H1 (cell line): ENCODE measurements around the gene DENND5B. TPM values are rescaled to one million over a fixed set of nuclear protein-coding genes. Genes with fewer than 3 reads are reported as not detected.

Experiments
- CTCF ChIA-PET: fragments of 300-600 bp; sonication (Branson Sonifier 250); formaldehyde crosslinking; loops from one replicate; lab custom pipeline; 2021; ENCODE audit not compliant: partially characterized antibody; lab: Charles Lee
- POLR2A ChIA-PET: fragments of 300-600 bp; sonication (Branson Sonifier 250); formaldehyde crosslinking; loops from one replicate; lab custom pipeline; 2021; ENCODE audit warnings: inconsistent platforms; ENCODE audit not compliant: partially characterized antibody; lab: Charles Lee
- DNase-seq, 2 experiments: peaks; one replicate each; pipeline versions ENCODE4 v3.0.0 to v3.0.0-alpha.2; 2010 to 2022; ENCODE audit warnings: low spot score in 2 of 2, low read depth in 1 of 2, mixed read lengths in 1 of 2
- FAIRE-seq: peaks from 2 replicates; lab custom pipeline; 2011; peaks lifted over from hg19 to GRCh38; lab: Jason Lieb, UNC
- H2AFZ ChIP-seq: 2 replicates; pipeline ENCODE4 v1.8.1; 2012; ENCODE audit warnings: low read length, inconsistent platforms
- H2AK5ac ChIP-seq: 2 replicates; pipeline ENCODE4 v1.6.1; 2013; ENCODE audit warnings: low read depth, low read length
- H2BK120ac ChIP-seq: replicated peaks from 2 replicates; pipeline ENCODE3; 2013; ENCODE audit warnings: low read depth, low read length, inconsistent platforms
- H2BK12ac ChIP-seq: 2 replicates; pipeline ENCODE4 v1.6.1; 2013; ENCODE audit warnings: low read depth, low read length
- H2BK15ac ChIP-seq: 2 replicates; pipeline ENCODE4 v1.6.1; 2013; ENCODE audit warnings: low read length
- H2BK20ac ChIP-seq: 2 replicates; pipeline ENCODE4 v1.6.1; 2013; ENCODE audit warnings: low read length
- H2BK5ac ChIP-seq: 2 replicates; pipeline ENCODE4 v1.6.1; 2013; ENCODE audit warnings: low read depth, low read length
- H3K14ac ChIP-seq: 2 replicates; pipeline ENCODE4 v1.6.1; 2013; ENCODE audit warnings: inconsistent platforms; ENCODE audit not compliant: insufficient read length
- H3K18ac ChIP-seq: 2 replicates; pipeline ENCODE4 v1.6.1; 2013; ENCODE audit warnings: low read length; ENCODE audit errors: extremely low read depth
- H3K23ac ChIP-seq: 2 replicates; pipeline ENCODE4 v1.6.1; 2013; ENCODE audit warnings: inconsistent platforms; ENCODE audit not compliant: insufficient read length
- H3K23me2 ChIP-seq: 2 replicates; pipeline ENCODE4 v1.6.1; 2013; ENCODE audit warnings: low read depth, low read length
- H3K27ac ChIP-seq: 2 replicates; pipeline ENCODE4 v1.6.1; 2011; ENCODE audit warnings: low read depth, low read length, inconsistent platforms
- H3K27me3 ChIP-seq, 4 experiments: replicated peaks in 1 of 4; 1 replicate in 1 of 4; 2 replicates in 3 of 4; pipeline versions ENCODE4 v1.6.1 to v1.8.1; 2011 to 2013; ENCODE audit warnings: low read length in 3 of 4, mild to moderate bottlenecking in 3 of 4, inconsistent platforms in 2 of 4, mixed read lengths in 2 of 4, moderate library complexity in 1 of 4; ENCODE audit not compliant: control insufficient read depth in 3 of 4, insufficient read depth in 3 of 4; ENCODE audit errors: extremely low read depth in 1 of 4
- H3K36me3 ChIP-seq, 4 experiments: 2 replicates each; pipeline versions ENCODE4 v1.6.1 to v1.8.1; 2011 to 2013; ENCODE audit warnings: mild to moderate bottlenecking in 4 of 4, low read length in 3 of 4, moderate library complexity in 2 of 4, control low read depth in 1 of 4, inconsistent platforms in 1 of 4; ENCODE audit not compliant: insufficient read depth in 4 of 4, control insufficient read depth in 2 of 4
- H3K4ac ChIP-seq: replicated peaks from 2 replicates; pipeline ENCODE3; 2013; ENCODE audit warnings: low read length, low read depth, mixed read lengths, inconsistent platforms; ENCODE audit not compliant: insufficient read length
- H3K4me1 ChIP-seq, 4 experiments: replicated peaks in 1 of 4; 1 replicate in 1 of 4; 2 replicates in 3 of 4; pipeline versions ENCODE4 v1.6.1 to v1.8.1; 2011 to 2013; ENCODE audit warnings: low read length in 3 of 4, inconsistent platforms in 2 of 4, mixed read lengths in 1 of 4; ENCODE audit not compliant: insufficient read depth in 4 of 4, control insufficient read depth in 3 of 4
- H3K4me2 ChIP-seq, 2 experiments: 2 replicates each; pipeline versions ENCODE4 v1.6.1 to v1.8.1; 2011 to 2013; ENCODE audit warnings: low read depth in 2 of 2, low read length in 2 of 2, control low read depth in 1 of 2, inconsistent platforms in 1 of 2, mild to moderate bottlenecking in 1 of 2; ENCODE audit not compliant: insufficient read depth in 1 of 2
- H3K4me3 ChIP-seq, 4 experiments: fragments of 200-600, 300-600 bp in 1 of 4; sonication (generic), shearing (Covaris generic), sonication (Bioruptor Twin) in 1 of 4; 2 replicates each; pipeline versions ENCODE4 v1.5.1 to v1.8.1; 2011 to 2016; ENCODE audit warnings: low read length in 4 of 4, low read depth in 3 of 4, control low read depth in 2 of 4, inconsistent platforms in 2 of 4, mild to moderate bottlenecking in 2 of 4, mixed read lengths in 1 of 4, moderate library complexity in 1 of 4; ENCODE audit not compliant: insufficient read depth in 2 of 4; ENCODE audit errors: extremely low read depth in 1 of 4
- H3K56ac ChIP-seq: replicated peaks from 2 replicates; pipeline ENCODE3; 2013; ENCODE audit warnings: low read depth, mild to moderate bottlenecking, mixed read lengths, low read length, inconsistent platforms; ENCODE audit not compliant: insufficient read length
- H3K79me1 ChIP-seq: 2 replicates; pipeline ENCODE4 v1.6.1; 2013; ENCODE audit warnings: low read depth, low read length, control low read depth
- H3K79me2 ChIP-seq, 2 experiments: 2 replicates each; pipeline versions ENCODE4 v1.6.1 to v1.8.1; 2012 to 2013; ENCODE audit warnings: low read length in 2 of 2, mild to moderate bottlenecking in 2 of 2, inconsistent platforms in 1 of 2; ENCODE audit not compliant: insufficient read depth in 2 of 2, control insufficient read depth in 1 of 2
- H3K9ac ChIP-seq, 4 experiments: replicated peaks in 1 of 4; 1 replicate in 1 of 4; 2 replicates in 3 of 4; pipeline versions ENCODE4 v1.6.1 to v1.8.1; 2011 to 2013; ENCODE audit warnings: low read depth in 3 of 4, low read length in 3 of 4, control low read depth in 2 of 4, mild to moderate bottlenecking in 2 of 4, moderate library complexity in 2 of 4, inconsistent platforms in 1 of 4; ENCODE audit errors: extremely low read depth in 1 of 4
- H3K9me3 ChIP-seq, 2 experiments: 2 replicates each; pipeline versions ENCODE4 v1.6.1 to v1.8.1; 2012 to 2013; ENCODE audit warnings: mild to moderate bottlenecking in 2 of 2, moderate library complexity in 2 of 2, control low read depth in 1 of 2, inconsistent platforms in 1 of 2, low read depth in 1 of 2, low read length in 1 of 2, mixed read lengths in 1 of 2; ENCODE audit not compliant: insufficient read depth in 2 of 2
- H4K20me1 ChIP-seq, 2 experiments: replicated peaks in 1 of 2; 2 replicates each; pipeline versions ENCODE3 to v1.8.1; 2011 to 2013; ENCODE audit warnings: inconsistent platforms in 2 of 2, low read length in 2 of 2, mild to moderate bottlenecking in 1 of 2; ENCODE audit not compliant: insufficient read depth in 2 of 2, control insufficient read depth in 1 of 2
- H4K5ac ChIP-seq: 2 replicates; pipeline ENCODE4 v1.6.1; 2013; ENCODE audit warnings: low read length, low read depth, mixed read lengths, inconsistent platforms; ENCODE audit not compliant: insufficient read length
- H4K8ac ChIP-seq: 2 replicates; pipeline ENCODE4 v1.8.0; 2013; ENCODE audit warnings: mild to moderate bottlenecking, moderate library complexity, low read length, inconsistent platforms; ENCODE audit not compliant: insufficient read depth; ENCODE audit errors: extremely low read depth
- H4K91ac ChIP-seq: replicated peaks from 2 replicates; pipeline ENCODE3; 2013; ENCODE audit warnings: low read length, mixed read lengths, inconsistent platforms; ENCODE audit not compliant: insufficient read length
- CEBPB ChIP-seq: IDR thresholded peaks from 2 replicates; pipeline ENCODE4 v1.6.1; 2012; ENCODE audit warnings: low read depth, low read length
- CHD1 ChIP-seq: IDR thresholded peaks from 2 replicates; pipeline ENCODE4 v1.6.1; 2012; ENCODE audit warnings: low read depth, low read length, improper control_type of control experiment
- POU5F1 ChIP-seq: IDR thresholded peaks from 2 replicates; pipeline ENCODE4 v1.6.1; 2011; ENCODE audit warnings: low read depth, mild to moderate bottlenecking, low read length, moderate library complexity
- SUZ12 ChIP-seq: fragments of 200-600 bp; sonication (generic); IDR thresholded peaks from 2 replicates; pipeline ENCODE4 v1.6.1; 2012; ENCODE audit warnings: mild to moderate bottlenecking, inconsistent platforms, low read length, moderate library complexity, mixed read lengths
- TCF12 ChIP-seq: IDR thresholded peaks from 2 replicates; pipeline ENCODE4 v1.6.1; 2011; ENCODE audit warnings: low read depth, mild to moderate bottlenecking, low read length
- WGBS, 2 experiments: shearing (Covaris generic) in 1 of 2; methylation state at CpG; one replicate each; pipeline versions ENCODE4 v1.1.6 to v1.1.7; 2013 to 2015; ENCODE audit warnings: low lambda C conversion rate in 2 of 2, mixed read lengths in 2 of 2, inconsistent platforms in 1 of 2, low coverage in 1 of 2, missing lambda C conversion rate in 1 of 2; ENCODE audit not compliant: insufficient replicate concordance in 2 of 2, insufficient coverage in 1 of 2, insufficient read length in 1 of 2; ENCODE audit errors: extremely low coverage in 1 of 2, missing lambda C conversion rate in 1 of 2; 5-methylcytosine and 5-hydroxymethylcytosine counted together
- polyA plus RNA-seq, 7 experiments: library from polyadenylated mRNA; depleted of rRNA in 3 of 7; stranded (reverse) in 5 of 7; unstranded in 2 of 7; fragments of >200 nt in 5 of 7; fragments of 200-250 nt in 2 of 7; gene quantifications; 1 replicate in 5 of 7; 2 replicates in 1 of 7; 4 replicates in 1 of 7; pipeline versions ENCODE4 v1.2.1 to v1.2.3, GENCODE V29; 2011 to 2013; ENCODE audit warnings: missing spikeins in 2 of 7, mixed read lengths in 2 of 7
- total RNA-seq: library from RNA; stranded (reverse); fragmentation: NEBNext Ultra II Directional; extraction: Animal tissue kit (Norgen Biotek cat#: 25700); gene quantifications from 2 replicates; pipeline ENCODE4 v1.2.1, GENCODE V29; 2021

DENND5B gene
- total and polyA plus RNA-seq, 2 of the 8 experiments (the other 6 are each of a cell fraction or from before 2014, with no cell fraction given) = 13.4 to 20.2 TPM

- no peak overlapping the region for H2BK12ac ChIP-seq
- no peak overlapping the region for H4K5ac ChIP-seq
- no peak overlapping the region for H3K23ac ChIP-seq
- H4K91ac ChIP-seq = no peak overlapping the region
- no peak overlapping the region for H2AFZ ChIP-seq
- H3K14ac ChIP-seq = no peak overlapping the region
- no peaks in the 10 kb centered on the region for H4K20me1 ChIP-seq
- no peaks in the 10 kb centered on the region for H3K27me3 ChIP-seq
- no peak overlapping the region for H2BK15ac ChIP-seq
- H2BK5ac ChIP-seq = no peak overlapping the region
- H3K27ac ChIP-seq = no peak overlapping the region
- no peak overlapping the region for H2AK5ac ChIP-seq
- H3K18ac ChIP-seq = no peak overlapping the region
- peaks cover 0 to 10% (median 4%) of the 10 kb centered on the region in 4 experiments; a peak in 4 of 7 replicates for H3K4me1 ChIP-seq
- DNase-seq (no peak), FAIRE-seq (no peak)
- H2BK20ac ChIP-seq = no peak overlapping the region
- ChIA-PET CTCF (interaction anchor here (2.3 kb wide), 1 partner anchor 9 kb away, joined by 10 read pairs; no protein-coding TSS in a partner anchor), POLR2A (interaction anchor here (1.4 to 4.3 kb wide), 3 partner anchors 10 to 15 kb away, joined by 3 to 13 read pairs (median 6); partner anchors contain the start of gene DENND5B)
- 77% methylated on average over 2 of the region's 2 CpGs; no CpG with 5 or more reads in 1 of the 2 experiments for WGBS, 2 experiments
- no peak overlapping the region for H3K56ac ChIP-seq
- H2BK120ac ChIP-seq = no peak overlapping the region
- no peaks in the 10 kb centered on the region for H3K36me3 ChIP-seq
- no peak overlapping the region for H3K9ac ChIP-seq
- TF ChIP-seq CHD1 (no peak), CEBPB (0 out of 2 replicates have a peak, but pooled peaks have one; percentile 2), TCF12 (no peak), SUZ12 (no peak), POU5F1 (no peak)
- TF ChIP-seq, all 59 proteins: peak for 1
- no peak overlapping the region for H3K4ac ChIP-seq
- no peaks in the 10 kb centered on the region for H3K23me2 ChIP-seq
- H3K79me2 ChIP-seq = peaks cover 0 to 28% of the 10 kb centered on the region in 2 experiments; a peak in 2 of 4 replicates
- no peaks in the 10 kb centered on the region for H3K79me1 ChIP-seq
- H3K4me3 ChIP-seq = no peak overlapping the region
- H3K9me3 ChIP-seq = no peaks in the 10 kb centered on the region
- H4K8ac ChIP-seq = no peak overlapping the region
- no peak overlapping the region for H3K4me2 ChIP-seq
Measured at GRCh38 chr12:31574803-31575575, 15.9 kb downstream of the DENND5B start.
